Activated CD8-positive, alpha-beta memory T cell treated with anti-CD3 and anti-CD28 coated beads for 36 hours (primary cell): ENCODE measurements around the gene ZNF879. TPM values are rescaled to one million over a fixed set of nuclear protein-coding genes. Genes with fewer than 3 reads are reported as not detected.

Experiments
- total RNA-seq, 2 experiments: library from RNA; stranded (reverse); gene quantifications; one replicate each; pipeline ENCODE4 v1.2.3, GENCODE V29; 2021

ZNF879 gene
- total RNA-seq, 2 experiments from 2014 or later = 2.4 to 2.6 TPM

Other genes starting within 250 kb of the ZNF879 start
- 10 to 100 TPM in 1 of 2 experiments, 1 to 10 TPM in 1; 10.0 to 11.3 TPM for gene ZNF354B, start 163.9 kb upstream of the ZNF879 start, total RNA-seq
- gene ZFP2, start 127.9 kb upstream of the ZNF879 start, total RNA-seq = under 1 TPM; 0.42 to 0.61 TPM
- gene ZNF454, start 82.6 kb upstream of the ZNF879 start, total RNA-seq = not detected
- gene GRM6, start 28.5 kb upstream of the ZNF879 start, total RNA-seq = not detected
- gene ZNF354C, start 36.6 kb downstream of the ZNF879 start, total RNA-seq = 1 to 10 TPM; 5.7 to 6.1 TPM